ENCODE data around the gene STX18. TPM values are rescaled to one million over a fixed set of nuclear protein-coding genes. Genes with fewer than 3 reads are reported as not detected.

Gene STX18
- total and polyA plus RNA-seq, 10 of the 15 experiments (the other 5 are each of a cell fraction or from before 2014, with no cell fraction given): 8.2 to 46.6 (median 31.1) TPM

DNA sequence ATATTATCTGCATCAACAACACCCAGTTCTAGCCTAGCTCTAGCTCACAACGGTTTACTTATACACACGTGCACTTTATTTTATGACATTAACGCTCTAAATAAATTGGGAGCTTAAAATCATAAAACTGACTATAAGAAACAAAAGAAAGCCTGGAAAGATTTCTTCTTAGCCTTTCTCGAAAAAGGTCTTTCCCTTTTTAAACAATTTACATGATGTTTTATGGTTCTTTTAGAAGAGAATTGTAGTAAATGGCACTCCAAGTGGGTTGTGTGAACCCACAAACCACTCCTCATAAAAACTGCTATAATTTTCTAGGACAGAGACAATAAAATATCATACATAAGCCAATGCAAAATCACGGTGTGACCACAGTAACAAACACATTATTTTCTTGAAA, 23.1 kb downstream of the STX18 start:
- Histone ChIP-seq H3K4me3 (no peak overlapping the region), H3K9ac (ENCODE audit: control insufficient read depth, insufficient read depth, low read length) (no peak overlapping the region), H3K36me3 (ENCODE audit: control insufficient read depth in 2 of 2, insufficient read depth in 2 of 2, low read length in 1 of 2) (no peaks in the 10 kb centered on the region), H2AFZ (ENCODE audit: control insufficient read depth, low read depth, low read length) (no peak overlapping the region), H3K4me1 (ENCODE audit: control insufficient read depth, insufficient read depth, low read length) (peaks cover 17% of the 10 kb centered on the region), H3K27me3 (replicated peaks in 1 of 2; ENCODE audit: control insufficient read depth in 2 of 2, insufficient read depth in 2 of 2, low read length in 1 of 2) (no peaks in the 10 kb centered on the region), H4K20me1 (ENCODE audit: control insufficient read depth, insufficient read depth) (no peaks in the 10 kb centered on the region), H3K9me3 (replicated peaks; ENCODE audit: control insufficient read depth, insufficient read depth, low read length) (no peaks in the 10 kb centered on the region), H3K27ac (ENCODE audit: control insufficient read depth, insufficient read depth) (no peak overlapping the region), H3K4me2 (ENCODE audit: control insufficient read depth, insufficient read depth) (no peak overlapping the region), H3K79me2 (ENCODE audit: control insufficient read depth, insufficient read depth, low read length) (peaks cover 54% of the 10 kb centered on the region)
- DNase-seq (ENCODE audit: low read depth, low spot score) (no peak), ATAC-seq (no peak), FAIRE-seq (no peak)
- intact Hi-C loops (cut with micrococcal nuclease; ENCODE audit: unreplicated experiment): no loop called here
- 76% methylated on average over 5 of the region's 5 CpGs for WGBS (ENCODE audit: insufficient coverage, insufficient replicate concordance, low lambda C conversion rate, missing lambda C conversion rate)
- ChIA-PET RAD21 (ENCODE audit: unreplicated experiment) (interaction anchor here (0.6 to 4.3 kb wide), 5 partner anchors 17 to 244 kb away, joined by 3 to 18 read pairs (median 10); partner anchors contain the start of gene STX18), CTCF (interaction anchor here (0.9 to 8.8 kb wide), 12 partner anchors 11 to 240 kb away, joined by 3 to 134 read pairs (median 10); partner anchors contain the start of gene STX18), POLR2A (interaction anchor here (0.5 to 1.6 kb wide), 2 partner anchors 18 to 1672 kb away, joined by 5 to 6 read pairs; no protein-coding TSS in a partner anchor), SMC1A (ENCODE audit: uncharacterized antibody, unreplicated experiment) (interaction anchor here (1.0 to 14.4 kb wide), 6 partner anchors 7 to 31 kb away, joined by 5 to 175 read pairs (median 26); partner anchors contain the start of gene STX18)
- TF ChIP-seq CHD2 (IDR thresholded peaks at IDR 0.05; ENCODE audit: borderline replicate concordance, low read depth, low read length): no peak
- no peak for TF ChIP-seq BHLHE40 (IDR thresholded peaks at IDR 0.05; ENCODE audit: borderline replicate concordance in 1 of 2, low read depth in 2 of 2, low read length in 1 of 2)
- no peak for TF ChIP-seq KAT2A (conservative IDR thresholded peaks at IDR 0.05; ENCODE audit: control insufficient read depth, low read depth, low read length)
- no peak for TF ChIP-seq NFIC (IDR thresholded peaks at IDR 0.05; ENCODE audit: low read depth, low read length)
- TF ChIP-seq ZNF24 (IDR thresholded peaks at IDR 0.05): no peak
- TF ChIP-seq CEBPB (IDR thresholded peaks at IDR 0.05; ENCODE audit: borderline replicate concordance in 1 of 2, low read depth in 2 of 2, low read length in 2 of 2): no peak
- no peak for TF ChIP-seq ZSCAN29 (IDR thresholded peaks at IDR 0.05)
- TF ChIP-seq MEF2B (IDR thresholded peaks at IDR 0.05; ENCODE audit: partially characterized antibody, poor library complexity, severe bottlenecking): no peak
- TF ChIP-seq MYC (IDR thresholded peaks at IDR 0.05; ENCODE audit: insufficient read depth, insufficient read length, insufficient replicate concordance, low read length, severe bottlenecking): no peak
- in situ Hi-C loops (cut with MboI): no loop called here
- no TSS peak for BruUV-seq (replicated peaks)
